ENCODE results near the gene PRR13.

Gene PRR13

GRCh38 chr12:53452159-53453077 lies 10.9 kb downstream of the PRR13 start:
- POLR2A ChIA-PET, result interaction anchor here (1.0 to 2.5 kb wide), 3 partner anchors 11 to 131 kb away, joined by 3 to 8 read pairs (median 4); partner anchors contain the start of genes AAAS, PRR13 and TARBP2
- CTCF ChIA-PET, result interaction anchor here (0.6 kb wide), 1 partner anchor 131 kb away, joined by 3 read pairs; the partner anchor contains the start of gene AAAS
- peak; percentile 71 for DNase-seq (ENCODE audit: extremely low spot score)
- no peak for TF ChIP-seq HDGF (IDR thresholded peaks at IDR 0.05; ENCODE audit: borderline replicate concordance)
- no peak for TF ChIP-seq ARNT (IDR thresholded peaks at IDR 0.05)
- no peak for TF ChIP-seq ELF4 (IDR thresholded peaks at IDR 0.05)
- TF ChIP-seq FOXA1 (IDR thresholded peaks at IDR 0.05), result no peak
- 0 out of 2 replicates have a peak, but pooled peaks have one; percentile 26 for TF ChIP-seq CTBP1 (IDR thresholded peaks at IDR 0.05; ENCODE audit: borderline replicate concordance)
- peak; percentile 10; the same call in 1 of the 2 replicates for TF ChIP-seq FOXM1 (IDR thresholded peaks at IDR 0.05; ENCODE audit: borderline replicate concordance)
- TF ChIP-seq L3MBTL2 (conservative IDR thresholded peaks at IDR 0.05), result peak; percentile 45
- no peak for TF ChIP-seq BHLHE40 (IDR thresholded peaks at IDR 0.05; ENCODE audit: borderline replicate concordance)
- TF ChIP-seq NFRKB (IDR thresholded peaks at IDR 0.05), result 0 out of 2 replicates have a peak, but pooled peaks have one; percentile 34

- DNase-seq (ENCODE audit: extremely low spot score), result no peak
- TF ChIP-seq SP1 (IDR thresholded peaks at IDR 0.05) (no peak), FOXA1 (IDR thresholded peaks at IDR 0.05) (no peak), TARDBP (IDR thresholded peaks at IDR 0.05) (no peak), SUZ12 (IDR thresholded peaks at IDR 0.05) (no peak), ELF4 (IDR thresholded peaks at IDR 0.05) (no peak), FOXM1 (IDR thresholded peaks at IDR 0.05; ENCODE audit: borderline replicate concordance) (no peak), BHLHE40 (IDR thresholded peaks at IDR 0.05; ENCODE audit: borderline replicate concordance) (no peak), ARNT (IDR thresholded peaks at IDR 0.05) (no peak), NFRKB (IDR thresholded peaks at IDR 0.05) (no peak), CTBP1 (IDR thresholded peaks at IDR 0.05; ENCODE audit: borderline replicate concordance) (no peak)
- ChIA-PET CTCF (no interaction called here), POLR2A (interaction anchor here (1.1 to 2.5 kb wide), 7 partner anchors 11 to 133 kb away, joined by 3 to 8 read pairs (median 5); partner anchors contain the start of genes AAAS, PRR13 and TARBP2)
Measured at GRCh38 chr12:53453953-53454640, 12.6 kb downstream of the PRR13 start.

DNA sequence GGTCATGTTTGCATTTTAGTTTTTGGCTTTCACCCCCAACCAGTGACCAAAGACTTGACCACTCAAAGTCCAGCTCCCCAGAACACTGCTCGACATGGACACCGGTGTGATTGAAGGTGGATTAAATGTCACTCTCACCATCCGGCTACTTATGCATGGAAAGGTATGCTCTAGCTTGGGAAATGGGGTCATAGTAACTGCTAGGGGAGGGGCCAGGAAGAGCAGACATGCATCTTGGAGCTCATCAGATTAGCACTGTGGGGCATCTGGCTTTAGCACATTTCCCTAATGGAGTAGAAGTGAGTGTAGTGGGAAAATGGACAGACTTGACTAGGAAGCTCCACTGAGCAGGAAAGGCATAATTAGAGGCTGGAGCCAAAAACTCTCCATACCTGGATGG lies 13.2 kb downstream of the PRR13 start:
- ChIA-PET CTCF (interaction anchor here (1.4 kb wide), 1 partner anchor 22 kb away, joined by 3 read pairs; no protein-coding TSS in a partner anchor), POLR2A (interaction anchor here (1.1 to 2.5 kb wide), 6 partner anchors 10 to 46 kb away, joined by 3 to 8 read pairs (median 5); partner anchors contain the start of genes PRR13 and TARBP2)
- DNase-seq (ENCODE audit: extremely low spot score), result no peak
- no peak for TF ChIP-seq ELF4 (IDR thresholded peaks at IDR 0.05)

- CTCF ChIA-PET, result no interaction called here
- no peak for TF ChIP-seq FOXM1 (IDR thresholded peaks at IDR 0.05; ENCODE audit: borderline replicate concordance)
- TF ChIP-seq NFRKB (IDR thresholded peaks at IDR 0.05), result no peak
- no peak for TF ChIP-seq CTBP1 (IDR thresholded peaks at IDR 0.05; ENCODE audit: borderline replicate concordance)
- no peak for TF ChIP-seq FOXA1 (IDR thresholded peaks at IDR 0.05)
- no peak for TF ChIP-seq ZNF384 (IDR thresholded peaks at IDR 0.05)
- TF ChIP-seq, protein P1, sequence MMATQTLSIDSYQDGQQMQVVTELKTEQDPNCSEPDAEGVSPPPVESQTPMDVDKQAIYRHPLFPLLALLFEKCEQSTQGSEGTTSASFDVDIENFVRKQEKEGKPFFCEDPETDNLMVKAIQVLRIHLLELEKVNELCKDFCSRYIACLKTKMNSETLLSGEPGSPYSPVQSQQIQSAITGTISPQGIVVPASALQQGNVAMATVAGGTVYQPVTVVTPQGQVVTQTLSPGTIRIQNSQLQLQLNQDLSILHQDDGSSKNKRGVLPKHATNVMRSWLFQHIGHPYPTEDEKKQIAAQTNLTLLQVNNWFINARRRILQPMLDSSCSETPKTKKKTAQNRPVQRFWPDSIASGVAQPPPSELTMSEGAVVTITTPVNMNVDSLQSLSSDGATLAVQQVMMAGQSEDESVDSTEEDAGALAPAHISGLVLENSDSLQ (IDR thresholded peaks at IDR 0.05), result no peak
- no peak for TF ChIP-seq LEF1 (IDR thresholded peaks at IDR 0.05; ENCODE audit: borderline replicate concordance)
- no peak for TF ChIP-seq ARNT (IDR thresholded peaks at IDR 0.05)
- no peak for TF ChIP-seq SP1 (IDR thresholded peaks at IDR 0.05)
- no peak for TF ChIP-seq L3MBTL2 (conservative IDR thresholded peaks at IDR 0.05)
- no peak for TF ChIP-seq FOXK2 (IDR thresholded peaks at IDR 0.05)
- no peak for TF ChIP-seq HDGF (IDR thresholded peaks at IDR 0.05; ENCODE audit: borderline replicate concordance)
- TF ChIP-seq SUZ12 (IDR thresholded peaks at IDR 0.05), result no peak
- no peak for TF ChIP-seq ELF4 (IDR thresholded peaks at IDR 0.05)
- no peak for TF ChIP-seq TARDBP (IDR thresholded peaks at IDR 0.05)
- POLR2A ChIA-PET, result interaction anchor here (2.2 kb wide), 1 partner anchor 17 kb away, joined by 9 read pairs; no protein-coding TSS in a partner anchor
- no peak for DNase-seq (ENCODE audit: extremely low spot score)
Measured at GRCh38 chr12:53456654-53457366, 15.3 kb downstream of the PRR13 start.

DNA sequence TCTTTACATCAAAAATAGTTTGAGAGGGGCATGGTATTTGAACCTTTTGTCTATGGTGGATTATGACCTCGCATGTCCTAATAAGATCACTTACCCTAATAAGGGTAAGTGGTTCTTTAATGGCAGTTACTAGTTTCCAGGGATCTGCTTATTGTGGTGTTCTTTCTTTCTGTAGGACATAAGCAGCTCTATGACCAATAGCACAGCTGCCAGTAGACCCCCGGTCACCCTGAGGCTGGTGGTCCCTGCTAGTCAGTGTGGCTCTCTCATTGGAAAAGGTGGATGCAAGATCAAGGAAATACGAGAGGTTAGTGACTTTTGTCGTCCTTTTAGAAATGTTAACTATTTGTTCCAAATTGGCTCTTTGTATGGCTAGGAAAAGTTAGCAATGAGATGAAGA lies 17.6 kb downstream of the PRR13 start:
- TF ChIP-seq, protein P1 (IDR thresholded peaks at IDR 0.05), result no peak
- no peak for DNase-seq (ENCODE audit: extremely low spot score)
- CTCF ChIA-PET, result no interaction called here
- POLR2A ChIA-PET, result interaction anchor here (1.9 to 2.2 kb wide), 2 partner anchors 15 to 35 kb away, joined by 4 to 9 read pairs; no protein-coding TSS in a partner anchor

- no peak for DNase-seq (ENCODE audit: extremely low spot score)
- CTCF ChIA-PET, result no interaction called here
- TF ChIP-seq HDGF (IDR thresholded peaks at IDR 0.05; ENCODE audit: borderline replicate concordance) (no peak), BHLHE40 (IDR thresholded peaks at IDR 0.05; ENCODE audit: borderline replicate concordance) (no peak), FOXK2 (IDR thresholded peaks at IDR 0.05) (no peak), TARDBP (IDR thresholded peaks at IDR 0.05) (no peak), SP1 (IDR thresholded peaks at IDR 0.05) (no peak), CTBP1 (IDR thresholded peaks at IDR 0.05; ENCODE audit: borderline replicate concordance) (no peak), FOXM1 (IDR thresholded peaks at IDR 0.05; ENCODE audit: borderline replicate concordance) (no peak), FOXA1 (IDR thresholded peaks at IDR 0.05) (no peak), SUZ12 (IDR thresholded peaks at IDR 0.05) (no peak), ELF4 (IDR thresholded peaks at IDR 0.05) (no peak), NFRKB (IDR thresholded peaks at IDR 0.05) (no peak), LEF1 (IDR thresholded peaks at IDR 0.05; ENCODE audit: borderline replicate concordance) (no peak), ZNF384 (IDR thresholded peaks at IDR 0.05) (no peak), L3MBTL2 (conservative IDR thresholded peaks at IDR 0.05) (no peak), ARNT (IDR thresholded peaks at IDR 0.05) (no peak)
- TF ChIP-seq, protein P1 (IDR thresholded peaks at IDR 0.05), result no peak
- POLR2A ChIA-PET, result no interaction called here
Measured at GRCh38 chr12:53461059-53461458, 19.5 kb downstream of the PRR13 start.

Measured in HEK293T (cell line).